Measurements from ENCODE around the gene RASGRF1.
"Not testable (repeated sequence)": the region's sequence is repeated elsewhere in the genome, so short reads cannot be mapped to it uniquely, and the experiment has no call there.

Gene RASGRF1

GRCh38 chr15:79041601-79042168 lies 48.9 kb downstream of the RASGRF1 start:
- DNase-seq (ENCODE audit: low read depth) = no peak

GRCh38 chr15:79037848-79038247 lies 52.7 kb downstream of the RASGRF1 start:
- no peak for DNase-seq (ENCODE audit: low read depth)

DNA sequence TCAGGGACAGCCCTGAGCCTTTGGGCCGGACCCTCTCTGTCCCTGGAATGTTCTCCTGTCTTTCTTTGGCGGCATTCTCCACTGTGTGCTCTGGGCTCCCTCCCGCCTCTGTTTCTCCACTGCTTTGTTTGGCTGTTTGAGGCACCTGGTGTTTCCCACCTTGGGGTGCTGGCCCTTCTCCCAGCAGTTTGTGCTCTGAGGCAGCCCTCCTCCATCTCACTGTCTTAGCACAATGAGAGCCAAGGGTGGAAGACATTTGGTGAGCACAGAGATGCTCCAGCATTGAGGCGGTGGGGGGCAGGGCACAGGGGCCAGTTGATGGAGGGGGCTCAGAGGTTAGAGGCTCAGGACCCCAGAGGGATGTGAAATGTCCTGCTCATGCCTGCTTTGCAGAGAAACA lies 54.3 kb downstream of the RASGRF1 start:
- DNase-seq (ENCODE audit: low read depth) = no peak

DNA sequence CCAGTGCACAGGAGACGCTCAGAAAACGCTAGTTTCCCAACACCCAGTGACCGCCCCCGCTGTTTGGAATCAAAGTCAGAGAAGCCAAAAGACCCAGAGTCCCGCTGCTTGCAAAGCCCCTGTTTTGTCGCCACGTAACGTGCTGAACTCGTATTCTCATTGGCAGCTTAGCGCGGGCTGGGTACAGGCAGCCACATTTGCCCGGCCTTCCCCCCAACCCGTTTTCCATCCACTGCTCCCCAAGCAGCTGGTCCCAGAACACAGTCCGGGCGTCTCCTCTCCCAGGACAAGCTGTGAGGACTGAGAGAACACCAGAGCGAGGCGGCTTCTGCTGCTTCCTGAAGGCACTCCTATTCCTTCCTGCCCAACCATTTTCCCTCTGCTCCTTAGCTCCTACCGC lies 54.8 kb downstream of the RASGRF1 start:
- no peak for DNase-seq (ENCODE audit: low read depth)

- no peak for DNase-seq (ENCODE audit: low read depth)
These were observed 55.4 kb downstream of the RASGRF1 start for GRCh38 chr15:79035111-79035601.

GRCh38 chr15:79034284-79034683 lies 56.3 kb downstream of the RASGRF1 start:
- no peak for DNase-seq (ENCODE audit: low read depth)

DNA sequence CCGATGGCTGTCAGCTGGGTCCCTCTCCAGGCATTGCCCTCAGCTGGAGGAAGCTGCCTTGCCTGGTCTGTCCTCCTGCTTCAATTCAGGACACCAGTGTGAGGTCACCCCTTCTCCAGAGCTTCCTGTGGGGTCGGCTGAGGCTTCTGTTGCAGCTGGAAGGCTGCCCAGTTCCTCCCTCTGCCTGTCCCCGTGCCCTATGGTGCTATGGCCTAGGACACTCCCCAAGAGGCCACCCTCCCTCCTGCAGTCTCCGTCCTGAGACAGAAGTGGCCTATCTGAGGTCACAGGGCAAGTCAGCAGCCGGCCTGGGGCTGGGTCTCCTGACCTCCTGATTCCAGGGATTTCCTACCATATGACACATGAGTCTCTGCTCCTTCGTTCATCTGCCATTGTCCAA lies 57.9 kb downstream of the RASGRF1 start:
- DNase-seq (ENCODE audit: low read depth) = no peak

DNA sequence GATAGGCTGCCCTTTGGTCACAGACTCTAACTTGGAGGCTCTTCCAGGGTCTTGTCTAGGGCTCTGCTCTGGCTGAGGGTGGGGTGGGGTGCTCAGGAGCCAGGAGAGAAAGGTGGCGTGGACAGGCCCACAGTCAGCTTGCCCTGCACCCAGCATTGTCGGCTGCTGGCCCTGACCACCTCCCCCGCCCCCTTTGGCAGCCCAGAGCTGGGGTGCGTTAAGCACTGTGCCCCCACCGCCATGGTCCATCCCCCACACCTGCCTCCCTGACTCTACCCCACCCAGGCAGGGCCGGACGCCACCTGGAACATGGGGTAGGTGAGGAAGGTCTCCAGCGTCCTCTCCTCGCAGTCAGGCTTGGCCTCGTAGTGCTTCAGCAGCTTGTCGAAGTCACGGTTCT lies 58.8 kb downstream of the RASGRF1 start:
- DNase-seq (ENCODE audit: low read depth) = no peak

- DNase-seq (ENCODE audit: low read depth) = no peak
These were observed 59.4 kb downstream of the RASGRF1 start for GRCh38 chr15:79031201-79031600.

DNA sequence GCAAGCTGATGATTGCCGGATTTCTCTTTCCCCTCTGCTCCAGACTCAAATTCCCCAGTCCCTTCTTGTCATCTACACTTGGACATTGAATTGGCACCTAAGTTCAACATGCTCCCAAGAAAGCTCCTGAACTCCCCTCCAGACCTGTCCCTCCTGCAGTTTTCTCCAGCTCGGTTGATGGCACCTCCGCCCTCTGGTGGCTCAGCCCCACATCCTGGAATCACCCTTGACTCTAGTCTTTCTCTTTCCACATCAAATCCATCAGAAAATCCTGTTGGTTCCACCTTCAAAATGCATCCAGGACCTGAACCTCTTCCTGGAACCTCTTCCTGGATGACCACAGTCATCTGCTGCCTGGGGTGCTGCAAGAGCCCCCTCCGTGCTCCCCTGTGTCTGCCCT lies 60.1 kb downstream of the RASGRF1 start:
- DNase-seq (ENCODE audit: low read depth) = no peak

GRCh38 chr15:79028411-79028964 lies 62.1 kb downstream of the RASGRF1 start:
- no peak for DNase-seq (ENCODE audit: low read depth)

DNA sequence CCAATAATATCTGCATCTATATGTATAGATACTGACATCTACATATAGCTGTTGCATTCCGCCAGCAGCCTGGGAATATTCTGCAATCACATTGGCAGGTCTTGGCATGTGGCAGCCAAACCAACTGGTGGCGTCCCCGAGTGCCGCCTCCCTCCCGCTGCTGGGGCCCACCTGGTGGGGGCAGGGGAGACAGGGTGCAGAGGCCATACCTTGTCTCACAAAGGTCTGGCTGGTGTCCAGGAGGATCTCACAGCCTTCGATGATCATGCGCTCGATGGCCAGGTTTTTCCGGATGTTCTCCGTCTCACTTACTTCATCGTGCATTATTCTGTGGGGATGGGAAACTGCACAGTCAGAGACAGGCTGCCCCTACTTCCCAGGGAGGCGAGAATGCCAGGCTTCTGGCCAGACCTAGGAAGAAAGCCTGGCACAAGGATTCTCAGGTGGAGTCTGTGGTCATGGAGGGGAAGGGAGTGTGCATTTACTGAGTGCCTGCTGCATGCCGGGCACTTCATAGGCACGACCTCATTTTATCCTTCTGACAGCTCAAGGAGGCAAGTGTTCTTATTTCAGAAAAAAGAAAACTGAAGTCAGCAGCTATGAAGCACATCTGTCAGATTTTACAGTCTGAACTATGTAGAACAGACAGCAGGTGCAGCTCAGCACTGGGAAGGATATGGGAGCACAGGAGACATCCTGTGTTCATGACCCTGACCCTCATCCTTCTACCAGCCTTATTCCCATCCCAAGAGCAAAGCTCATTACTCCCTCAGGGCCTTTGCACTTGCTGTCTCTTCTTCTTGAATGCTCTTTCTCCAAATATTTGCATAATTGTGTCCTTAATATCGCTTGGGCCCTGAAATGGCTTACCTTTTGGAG lies 62.8 kb downstream of the RASGRF1 start:
- no peak for DNase-seq (ENCODE audit: low read depth)

DNA sequence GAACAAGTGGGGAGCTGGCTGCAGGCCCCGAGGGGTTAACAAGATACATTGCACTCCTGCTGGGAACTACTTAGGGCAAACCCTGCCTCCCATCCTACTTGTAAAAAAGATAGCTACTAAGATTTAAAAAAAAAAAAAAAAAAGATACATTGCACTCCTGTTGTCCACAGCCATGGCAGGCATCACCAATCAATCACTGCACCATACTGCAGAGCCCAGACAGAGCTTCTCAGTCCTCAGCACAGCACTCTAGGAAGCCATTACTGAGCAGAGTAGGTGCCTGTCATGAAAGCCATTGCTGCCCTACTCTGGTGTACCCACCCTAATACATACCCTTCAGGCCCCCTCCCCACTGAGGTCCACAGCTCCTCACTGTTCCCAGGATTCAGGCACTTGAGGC lies 64.8 kb downstream of the RASGRF1 start:
- no peak for DNase-seq (ENCODE audit: low read depth)

DNA sequence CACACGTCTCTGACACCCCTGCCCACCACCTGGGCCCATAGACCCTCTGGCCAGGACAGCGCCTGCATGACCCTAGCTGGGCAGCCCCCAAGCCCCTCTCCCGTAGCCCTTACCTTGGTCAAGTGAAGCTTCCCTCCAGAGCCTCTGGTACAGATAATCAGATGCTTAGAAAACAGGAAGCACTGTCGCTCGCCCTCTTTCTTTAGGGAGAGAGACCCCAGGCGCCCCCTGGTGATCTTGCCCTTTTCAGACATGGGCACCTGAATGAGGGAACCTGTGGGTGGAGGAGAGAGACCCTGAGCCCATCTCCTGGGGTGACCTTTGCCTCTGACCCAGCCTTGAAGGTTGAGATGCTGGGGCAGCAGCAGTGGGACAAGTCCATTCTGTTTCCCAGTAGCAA lies 65.4 kb downstream of the RASGRF1 start:
- no peak for DNase-seq (ENCODE audit: low read depth)

- DNase-seq (ENCODE audit: low read depth) = not testable (repeated sequence)
These were observed 66.1 kb downstream of the RASGRF1 start for GRCh38 chr15:79024493-79024892.

DNA sequence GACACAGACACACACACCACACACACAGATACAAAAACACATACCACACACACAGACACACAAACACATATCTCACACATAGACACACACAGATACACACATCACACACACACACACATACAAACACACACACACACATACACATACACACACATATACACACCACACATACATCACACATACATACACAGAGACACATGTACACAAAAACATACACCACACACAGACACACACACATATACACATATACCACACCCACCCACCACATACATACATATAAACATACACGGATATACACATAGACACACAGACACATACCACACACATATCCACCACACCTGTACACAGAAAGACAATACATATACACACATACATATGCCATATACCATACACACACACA lies 66.7 kb downstream of the RASGRF1 start:
- DNase-seq (ENCODE audit: low read depth) = no peak

GRCh38 chr15:79023546-79023890 lies 67.1 kb downstream of the RASGRF1 start:
- DNase-seq (ENCODE audit: low read depth) = no peak

GRCh38 chr15:79018960-79019359 lies 71.6 kb downstream of the RASGRF1 start:
- no peak for DNase-seq (ENCODE audit: low read depth)

GRCh38 chr15:79017953-79018352 lies 72.6 kb downstream of the RASGRF1 start:
- DNase-seq (ENCODE audit: low read depth) = no peak

- DNase-seq (ENCODE audit: low read depth) = no peak
These were observed 73.9 kb downstream of the RASGRF1 start for GRCh38 chr15:79016527-79017170.

DNA sequence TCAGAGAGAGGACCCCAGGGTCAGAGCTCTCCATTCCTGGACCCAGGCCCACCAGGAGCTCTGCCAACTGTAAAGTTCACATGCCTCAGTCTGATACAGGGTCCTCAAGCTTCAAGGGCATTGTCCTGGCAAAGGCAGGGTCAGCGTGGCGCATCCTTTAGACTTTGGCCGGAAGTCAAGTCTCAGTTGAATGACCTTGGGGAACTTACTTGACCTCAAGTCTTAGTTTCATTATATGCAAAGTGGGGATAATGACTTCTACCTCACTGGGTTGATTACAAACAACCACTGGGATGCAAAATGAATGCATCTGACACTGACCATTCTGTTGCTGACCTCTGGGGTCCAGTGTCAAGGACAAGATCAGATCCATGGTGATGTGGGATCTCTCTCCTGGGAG lies 75.2 kb downstream of the RASGRF1 start:
- DNase-seq (ENCODE audit: low read depth) = no peak

DNA sequence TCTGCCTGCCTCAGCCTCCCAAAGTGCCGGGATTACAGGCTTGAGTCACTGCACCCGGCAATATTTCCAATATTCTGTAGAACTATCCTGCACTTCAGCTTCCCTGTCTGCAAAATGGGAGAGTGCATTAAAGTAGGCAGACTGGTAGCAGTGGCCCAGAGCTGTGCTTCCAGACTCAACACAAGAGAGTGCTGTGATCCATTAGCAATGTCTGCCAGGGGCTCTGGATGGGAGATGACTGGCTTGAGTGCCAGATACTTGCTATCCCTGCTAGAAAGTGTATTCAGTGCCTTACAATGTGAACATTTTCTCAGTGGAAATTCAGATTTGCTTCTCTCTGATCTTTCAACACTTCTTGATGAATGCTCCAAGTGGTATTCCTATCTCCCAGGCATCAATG lies 80.3 kb downstream of the RASGRF1 start:
- DNase-seq (ENCODE audit: low read depth) = no peak

- no peak for DNase-seq (ENCODE audit: low read depth)
These were observed 81.2 kb downstream of the RASGRF1 start for GRCh38 chr15:79009379-79009778.
